Measurements from ENCODE around the gene NPC1.

Gene NPC1

GRCh38 chr18:23548275-23548674, 38.0 kb downstream of the NPC1 start:
- H3K27ac ChIP-seq (ENCODE audit: low read depth, low read length), result no peak overlapping the region
- no peaks in the 10 kb centered on the region for H3K9me2 ChIP-seq (replicated peaks; ENCODE audit: control insufficient read depth, low read length)
- peaks cover 64% of the 10 kb centered on the region for H3K36me3 ChIP-seq (ENCODE audit: control insufficient read depth, low read length)
- H3K79me2 ChIP-seq (ENCODE audit: control insufficient read depth, low read length), result no peaks in the 10 kb centered on the region
- H3F3A ChIP-seq (ENCODE audit: control insufficient read depth, insufficient read depth), result no peaks in the 10 kb centered on the region
- no peaks in the 10 kb centered on the region for H3K4me1 ChIP-seq (ENCODE audit: control insufficient read depth, low read length)
- TF ChIP-seq CTCF (IDR thresholded peaks at IDR 0.05; ENCODE audit: low read depth, low read length, poor library complexity, severe bottlenecking) (no peak), EZH2phosphoT487 (IDR thresholded peaks at IDR 0.05; ENCODE audit: borderline replicate concordance, low read length) (no peak)
- no peaks in the 10 kb centered on the region for H3K27me3 ChIP-seq (ENCODE audit: control insufficient read depth, low read length)
- no peak overlapping the region for H3K4me3 ChIP-seq (ENCODE audit: low read length)
- H4K20me1 ChIP-seq (ENCODE audit: control insufficient read depth, insufficient read depth, low read depth, low read length), result no peaks in the 10 kb centered on the region
- no peak overlapping the region for H3K4me2 ChIP-seq (ENCODE audit: low read length)
- no peaks in the 10 kb centered on the region for H3K9me3 ChIP-seq (ENCODE audit: control insufficient read depth, insufficient read depth, low read length)

GRCh38 chr18:23547846-23548245, 38.5 kb downstream of the NPC1 start:
- no peak overlapping the region for H3K4me2 ChIP-seq (ENCODE audit: low read length)
- H3F3A ChIP-seq (ENCODE audit: control insufficient read depth, insufficient read depth), result no peaks in the 10 kb centered on the region
- H3K27ac ChIP-seq (ENCODE audit: low read depth, low read length), result no peak overlapping the region
- H3K27me3 ChIP-seq (ENCODE audit: control insufficient read depth, low read length), result no peaks in the 10 kb centered on the region
- TF ChIP-seq CTCF (IDR thresholded peaks at IDR 0.05; ENCODE audit: low read depth, low read length, poor library complexity, severe bottlenecking), result no peak
- H3K9me3 ChIP-seq (ENCODE audit: control insufficient read depth, insufficient read depth, low read length), result no peaks in the 10 kb centered on the region
- no peak overlapping the region for H3K4me3 ChIP-seq (ENCODE audit: low read length)
- H3K79me2 ChIP-seq (ENCODE audit: control insufficient read depth, low read length), result no peaks in the 10 kb centered on the region
- no peaks in the 10 kb centered on the region for H4K20me1 ChIP-seq (ENCODE audit: control insufficient read depth, insufficient read depth, low read depth, low read length)
- H3K4me1 ChIP-seq (ENCODE audit: control insufficient read depth, low read length), result no peaks in the 10 kb centered on the region
- peaks cover 63% of the 10 kb centered on the region for H3K36me3 ChIP-seq (ENCODE audit: control insufficient read depth, low read length)
- H3K9me2 ChIP-seq (replicated peaks; ENCODE audit: control insufficient read depth, low read length), result no peaks in the 10 kb centered on the region

GRCh38 chr18:23547306-23547705, 39.0 kb downstream of the NPC1 start:
- no peaks in the 10 kb centered on the region for H3K9me3 ChIP-seq (ENCODE audit: control insufficient read depth, insufficient read depth, low read length)
- H3K36me3 ChIP-seq (ENCODE audit: control insufficient read depth, low read length), result peaks cover 65% of the 10 kb centered on the region
- TF ChIP-seq CTCF (IDR thresholded peaks at IDR 0.05; ENCODE audit: low read depth, low read length, poor library complexity, severe bottlenecking) (no peak), EZH2phosphoT487 (IDR thresholded peaks at IDR 0.05; ENCODE audit: borderline replicate concordance, low read length) (no peak)
- no peak overlapping the region for H3K27ac ChIP-seq (ENCODE audit: low read depth, low read length)
- H3K4me1 ChIP-seq (ENCODE audit: control insufficient read depth, low read length), result no peaks in the 10 kb centered on the region
- no peaks in the 10 kb centered on the region for H4K20me1 ChIP-seq (ENCODE audit: control insufficient read depth, insufficient read depth, low read depth, low read length)
- no peak overlapping the region for H3K4me3 ChIP-seq (ENCODE audit: low read length)
- no peaks in the 10 kb centered on the region for H3K9me2 ChIP-seq (replicated peaks; ENCODE audit: control insufficient read depth, low read length)
- no peaks in the 10 kb centered on the region for H3K79me2 ChIP-seq (ENCODE audit: control insufficient read depth, low read length)
- no peaks in the 10 kb centered on the region for H3K27me3 ChIP-seq (ENCODE audit: control insufficient read depth, low read length)
- H3K4me2 ChIP-seq (ENCODE audit: low read length), result no peak overlapping the region
- H3F3A ChIP-seq (ENCODE audit: control insufficient read depth, insufficient read depth), result no peaks in the 10 kb centered on the region
